ENCODE results near the gene LSM2. TPM values are rescaled to one million over a fixed set of nuclear protein-coding genes. Genes with fewer than 3 reads are reported as not detected.
"Not testable (repeated sequence)": the region's sequence is repeated elsewhere in the genome, so short reads cannot be mapped to it uniquely, and the experiment has no call there.

LSM2 gene
- 50.6 and 54.3 TPM in 2 replicates for total RNA-seq
- long read RNA-seq, transcript LSM2-208 (5 exons, 876 nt) = major isoform, 10 of 11 reads
- long read RNA-seq, partial matches to known transcripts = 0 of 11 reads
- long read RNA-seq, other reads (novel, unspliced or antisense) = 0 of 11 reads

DNA sequence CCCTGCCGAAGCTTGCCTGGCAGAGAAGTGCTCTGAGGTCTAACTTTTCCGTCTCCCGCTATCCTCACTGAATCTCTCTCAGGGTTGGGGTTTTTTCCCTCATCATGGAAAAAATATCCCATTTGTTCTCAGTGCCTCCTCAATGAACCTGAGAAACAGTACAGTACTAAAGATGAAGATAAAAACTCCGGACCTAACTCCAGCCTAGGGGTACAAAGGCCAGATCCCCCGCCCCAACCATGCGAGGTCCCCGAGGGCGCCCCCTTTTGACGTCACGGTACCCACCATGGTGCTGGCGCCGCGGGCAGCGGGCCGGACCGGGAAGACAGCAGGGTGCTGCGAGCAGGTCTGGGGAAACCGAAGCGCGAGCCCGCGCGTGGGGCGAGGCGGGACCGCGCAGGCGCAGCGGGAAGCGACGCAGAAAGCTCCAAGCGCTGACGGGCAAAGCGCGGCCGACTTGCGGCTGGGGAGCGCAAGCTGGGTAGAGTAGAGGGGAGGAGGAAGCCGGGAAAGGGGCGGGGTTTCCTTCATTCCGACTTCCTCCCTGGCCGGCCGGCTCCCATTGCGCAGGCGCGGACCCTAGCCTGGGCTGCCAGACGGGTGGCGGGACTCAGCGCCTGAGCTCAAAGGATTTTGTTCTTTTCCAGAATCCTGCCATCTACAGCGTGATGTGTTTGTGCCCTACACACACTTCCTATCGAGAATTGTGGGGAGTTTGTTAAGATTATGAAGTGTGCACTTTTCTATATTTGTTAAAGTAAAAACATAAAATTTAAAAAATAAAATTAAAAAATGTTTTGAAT is at the start of gene LSM2:
Gene LSM2, minus strand, starts transcription at position 497 of the 803 bp plus-strand sequence. Its CDS starts 209 bp downstream, at position 288.
- peak; percentile 99 for DNase-seq (ENCODE audit: extremely low spot score, unreplicated experiment)
- Mint-ChIP-seq H3K9me3 (ENCODE audit: unreplicated experiment) (no peaks in the 10 kb centered on the region), H3K36me3 (ENCODE audit: unreplicated experiment) (no peaks in the 10 kb centered on the region), H3K27me3 (ENCODE audit: unreplicated experiment) (no peaks in the 10 kb centered on the region), H3K27ac (ENCODE audit: unreplicated experiment) (peak within 1 kb of the TSS; percentile 93), H3K4me1 (ENCODE audit: unreplicated experiment) (peaks cover 12% of the 10 kb centered on the region), H3K4me3 (ENCODE audit: unreplicated experiment) (peak within 1 kb of the TSS; percentile 86)
- no peak for TF ChIP-seq CTCF (IDR thresholded peaks at IDR 0.05)

- not testable (repeated sequence) for H3K4me1 Mint-ChIP-seq (ENCODE audit: unreplicated experiment); H3K4me3 Mint-ChIP-seq (ENCODE audit: unreplicated experiment); H3K27me3 Mint-ChIP-seq (ENCODE audit: unreplicated experiment); DNase-seq (ENCODE audit: extremely low spot score, unreplicated experiment); H3K27ac Mint-ChIP-seq (ENCODE audit: unreplicated experiment); H3K36me3 Mint-ChIP-seq (ENCODE audit: unreplicated experiment); H3K9me3 Mint-ChIP-seq (ENCODE audit: unreplicated experiment)
Measured at GRCh38 chr6:31851980-31852718, 45.4 kb upstream of the LSM2 start.

DNA sequence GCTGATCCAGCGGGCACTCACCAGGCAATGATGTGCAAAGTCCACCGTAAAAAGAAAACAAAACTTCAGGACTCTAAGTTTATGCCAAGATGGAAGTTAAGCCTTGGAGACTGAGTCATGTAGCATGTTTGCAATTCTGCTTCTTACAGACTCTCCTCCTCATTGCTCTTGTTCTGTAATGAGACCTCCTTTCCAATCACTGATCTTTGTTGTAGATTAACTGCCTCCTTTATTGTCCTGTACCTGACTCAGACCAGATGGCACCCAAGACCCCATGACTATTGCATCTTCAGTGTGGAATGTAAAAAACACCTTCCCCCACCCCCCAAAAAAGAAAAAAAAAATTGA is 44.7 kb upstream of the LSM2 start:
- Mint-ChIP-seq H3K27me3 (ENCODE audit: unreplicated experiment) (no peaks in the 10 kb centered on the region), H3K9me3 (ENCODE audit: unreplicated experiment) (peaks cover 5% of the 10 kb centered on the region), H3K36me3 (ENCODE audit: unreplicated experiment) (peaks cover 1% of the 10 kb centered on the region), H3K4me3 (ENCODE audit: unreplicated experiment) (no peak overlapping the region), H3K27ac (ENCODE audit: unreplicated experiment) (no peak overlapping the region), H3K4me1 (ENCODE audit: unreplicated experiment) (no peaks in the 10 kb centered on the region)
- no peak for DNase-seq (ENCODE audit: extremely low spot score, unreplicated experiment)
- no peak for TF ChIP-seq CTCF (IDR thresholded peaks at IDR 0.05)

DNA sequence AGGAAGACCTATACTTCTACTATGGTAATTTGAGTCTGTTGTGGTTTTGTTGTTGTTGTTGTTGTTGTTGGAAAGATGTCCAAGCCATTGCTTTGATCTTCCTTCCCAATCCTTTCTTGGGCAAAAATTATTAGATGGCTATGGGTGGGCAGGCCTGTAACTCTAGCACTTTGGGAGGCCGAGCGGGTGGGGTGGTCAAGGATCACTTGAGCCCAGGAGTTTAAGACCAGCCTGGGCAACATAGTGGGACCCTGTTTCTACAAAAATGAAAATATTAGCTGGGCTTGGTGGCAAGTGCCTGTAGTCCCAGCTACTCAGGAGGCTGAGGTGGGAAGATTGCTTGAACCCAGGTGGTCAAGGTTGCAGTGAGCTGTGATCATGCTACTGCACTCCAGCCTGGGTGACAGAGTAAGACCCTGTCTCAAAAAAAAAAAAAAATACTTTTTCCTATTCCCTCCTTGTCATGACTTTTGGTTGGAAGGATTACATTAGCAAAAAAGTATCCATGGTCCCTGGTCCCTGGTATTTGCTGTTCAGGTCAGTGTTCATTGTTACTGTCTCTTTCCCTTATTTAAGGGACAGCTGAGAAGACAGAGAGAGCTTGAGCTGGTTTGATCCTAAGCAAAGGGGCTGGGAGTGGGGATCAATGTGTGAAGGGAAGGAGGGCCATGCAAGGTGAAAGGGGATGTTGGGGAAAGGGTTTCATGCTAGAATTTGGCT is 44.2 kb upstream of the LSM2 start:
- H3K4me3 Mint-ChIP-seq (ENCODE audit: unreplicated experiment) = no peak overlapping the region
- no peaks in the 10 kb centered on the region for H3K27me3 Mint-ChIP-seq (ENCODE audit: unreplicated experiment)

More for the DNA sequence above, 44.2 kb upstream of the LSM2 start:
- DNase-seq (ENCODE audit: extremely low spot score, unreplicated experiment) = no peak
- Mint-ChIP-seq H3K36me3 (ENCODE audit: unreplicated experiment) (peaks cover 1% of the 10 kb centered on the region), H3K9me3 (ENCODE audit: unreplicated experiment) (peaks cover 5% of the 10 kb centered on the region), H3K27ac (ENCODE audit: unreplicated experiment) (no peak overlapping the region), H3K4me1 (ENCODE audit: unreplicated experiment) (no peaks in the 10 kb centered on the region)
- no peak for TF ChIP-seq CTCF (IDR thresholded peaks at IDR 0.05)

Data from osteocyte (in vitro differentiated cells).